ENCODE data around the gene TLR6.

- TF ChIP-seq CTCF (conservative IDR thresholded peaks at IDR 0.05), result no peak
- no peak for TF ChIP-seq ZFX (IDR thresholded peaks at IDR 0.05)
Observed at GRCh38 chr4:38856046-38856445, 571 bp downstream of the TLR6 start.

Measured in C4-2B (cell line).